ENCODE results near the gene DAB1. TPM values are rescaled to one million over a fixed set of nuclear protein-coding genes. Genes with fewer than 3 reads are reported as not detected.

The DAB1 gene
- total RNA-seq, 1 donor: not detected

DNA sequence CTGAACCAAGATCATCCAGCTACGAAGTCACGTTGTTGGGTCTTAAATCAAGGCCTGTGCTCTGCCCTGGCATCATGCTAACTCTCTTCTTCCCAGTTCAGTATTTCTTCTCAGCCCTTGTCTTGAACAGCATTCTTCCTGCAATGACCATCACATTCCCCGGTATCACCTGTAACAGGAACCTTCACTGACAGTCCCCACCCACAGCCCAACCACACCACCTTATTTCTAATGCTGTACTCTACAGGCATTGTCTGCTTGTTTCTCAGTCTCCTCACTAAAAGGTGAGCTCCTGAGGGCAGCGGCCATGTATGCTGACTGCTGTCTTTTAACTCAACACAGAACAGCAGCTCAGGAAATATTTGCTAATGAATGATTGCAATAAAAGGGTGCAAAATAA, 54.0 kb downstream of the DAB1 start:
- TF ChIP-seq, protein P1, sequence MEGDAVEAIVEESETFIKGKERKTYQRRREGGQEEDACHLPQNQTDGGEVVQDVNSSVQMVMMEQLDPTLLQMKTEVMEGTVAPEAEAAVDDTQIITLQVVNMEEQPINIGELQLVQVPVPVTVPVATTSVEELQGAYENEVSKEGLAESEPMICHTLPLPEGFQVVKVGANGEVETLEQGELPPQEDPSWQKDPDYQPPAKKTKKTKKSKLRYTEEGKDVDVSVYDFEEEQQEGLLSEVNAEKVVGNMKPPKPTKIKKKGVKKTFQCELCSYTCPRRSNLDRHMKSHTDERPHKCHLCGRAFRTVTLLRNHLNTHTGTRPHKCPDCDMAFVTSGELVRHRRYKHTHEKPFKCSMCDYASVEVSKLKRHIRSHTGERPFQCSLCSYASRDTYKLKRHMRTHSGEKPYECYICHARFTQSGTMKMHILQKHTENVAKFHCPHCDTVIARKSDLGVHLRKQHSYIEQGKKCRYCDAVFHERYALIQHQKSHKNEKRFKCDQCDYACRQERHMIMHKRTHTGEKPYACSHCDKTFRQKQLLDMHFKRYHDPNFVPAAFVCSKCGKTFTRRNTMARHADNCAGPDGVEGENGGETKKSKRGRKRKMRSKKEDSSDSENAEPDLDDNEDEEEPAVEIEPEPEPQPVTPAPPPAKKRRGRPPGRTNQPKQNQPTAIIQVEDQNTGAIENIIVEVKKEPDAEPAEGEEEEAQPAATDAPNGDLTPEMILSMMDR (IDR thresholded peaks at IDR 0.05; ENCODE audit: extremely low read depth, low read depth, low read length): no peak

DNA sequence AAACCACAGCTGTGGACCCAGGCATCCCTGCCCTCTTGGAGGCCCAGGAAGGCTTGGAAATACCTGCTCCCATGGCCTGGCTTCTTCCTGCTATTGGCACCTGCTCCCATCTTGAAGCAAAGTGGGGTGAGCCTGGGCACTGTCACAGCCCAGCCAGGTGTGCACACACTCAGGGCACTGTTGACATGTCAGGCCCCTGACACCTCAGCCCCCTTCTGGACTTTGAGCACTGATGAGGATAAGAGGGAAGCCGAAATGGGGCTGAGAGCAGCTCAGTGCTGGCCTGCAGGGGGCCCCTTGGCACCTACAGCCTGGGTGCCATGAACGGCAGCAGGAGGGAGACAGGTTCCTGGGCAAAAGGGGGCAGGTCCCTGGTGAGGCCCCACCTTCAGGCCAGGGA, 55.9 kb downstream of the DAB1 start:
- Histone ChIP-seq H3K36me3 (ENCODE audit: insufficient read depth, low read length) (no peaks in the 10 kb centered on the region), H3K4me3 (ENCODE audit: insufficient read depth, low read length) (no peak overlapping the region), H3K9me3 (ENCODE audit: low read depth, low read length) (no peaks in the 10 kb centered on the region), H2AFZ (ENCODE audit: low read length) (no peak overlapping the region), H4K20me1 (ENCODE audit: insufficient read depth, low read length) (no peaks in the 10 kb centered on the region), H3K27me3 (ENCODE audit: insufficient read depth, low read length) (no peaks in the 10 kb centered on the region), H3K4me1 (ENCODE audit: insufficient read depth, low read length) (no peaks in the 10 kb centered on the region), H3K79me2 (ENCODE audit: insufficient read depth, low read length) (no peaks in the 10 kb centered on the region), H3K27ac (ENCODE audit: low read depth, low read length) (no peak overlapping the region), H3K4me2 (ENCODE audit: insufficient read depth, low read length) (no peak overlapping the region)
- DNase-seq (ENCODE audit: insufficient read length, low spot score, missing footprints): no peak
- TF ChIP-seq, protein P1 (IDR thresholded peaks at IDR 0.05; ENCODE audit: extremely low read depth, low read depth, low read length): no peak

More for the DNA sequence above, 54.0 kb downstream of the DAB1 start:
- Histone ChIP-seq H3K36me3 (ENCODE audit: insufficient read depth, low read length) (no peaks in the 10 kb centered on the region), H3K9me3 (ENCODE audit: low read depth, low read length) (no peaks in the 10 kb centered on the region), H3K4me1 (ENCODE audit: insufficient read depth, low read length) (no peaks in the 10 kb centered on the region), H2AFZ (ENCODE audit: low read length) (no peak overlapping the region), H3K4me3 (ENCODE audit: insufficient read depth, low read length) (no peak overlapping the region), H3K27me3 (ENCODE audit: insufficient read depth, low read length) (no peaks in the 10 kb centered on the region), H3K4me2 (ENCODE audit: insufficient read depth, low read length) (no peak overlapping the region), H3K79me2 (ENCODE audit: insufficient read depth, low read length) (no peaks in the 10 kb centered on the region), H4K20me1 (ENCODE audit: insufficient read depth, low read length) (no peaks in the 10 kb centered on the region), H3K27ac (ENCODE audit: low read depth, low read length) (no peak overlapping the region)
- no peak for DNase-seq (ENCODE audit: insufficient read length, low spot score, missing footprints)

- DNase-seq (ENCODE audit: insufficient read length, low spot score, missing footprints): no peak
- H3K4me3 ChIP-seq (ENCODE audit: insufficient read depth, low read length): no peak overlapping the region
- H2AFZ ChIP-seq (ENCODE audit: low read length): no peak overlapping the region
- H3K36me3 ChIP-seq (ENCODE audit: insufficient read depth, low read length): no peaks in the 10 kb centered on the region
- TF ChIP-seq, protein P1 (IDR thresholded peaks at IDR 0.05; ENCODE audit: extremely low read depth, low read depth, low read length): no peak
- H3K4me2 ChIP-seq (ENCODE audit: insufficient read depth, low read length): no peak overlapping the region
- H3K9me3 ChIP-seq (ENCODE audit: low read depth, low read length): no peaks in the 10 kb centered on the region
- H4K20me1 ChIP-seq (ENCODE audit: insufficient read depth, low read length): no peaks in the 10 kb centered on the region
- no peak overlapping the region for H3K27ac ChIP-seq (ENCODE audit: low read depth, low read length)
- H3K4me1 ChIP-seq (ENCODE audit: insufficient read depth, low read length): no peaks in the 10 kb centered on the region
- no peaks in the 10 kb centered on the region for H3K27me3 ChIP-seq (ENCODE audit: insufficient read depth, low read length)
- H3K79me2 ChIP-seq (ENCODE audit: insufficient read depth, low read length): no peaks in the 10 kb centered on the region
These were observed 60.2 kb downstream of the DAB1 start for GRCh38 chr1:57363643-57364042.

GRCh38 chr1:57363165-57363564, 60.7 kb downstream of the DAB1 start:
- Histone ChIP-seq H2AFZ (ENCODE audit: low read length) (no peak overlapping the region), H3K4me2 (ENCODE audit: insufficient read depth, low read length) (no peak overlapping the region), H3K27ac (ENCODE audit: low read depth, low read length) (no peak overlapping the region)

More at GRCh38 chr1:57363165-57363564, 60.7 kb downstream of the DAB1 start:
- H3K9me3 ChIP-seq (ENCODE audit: low read depth, low read length): no peaks in the 10 kb centered on the region
- no peaks in the 10 kb centered on the region for H3K4me1 ChIP-seq (ENCODE audit: insufficient read depth, low read length)
- no peaks in the 10 kb centered on the region for H4K20me1 ChIP-seq (ENCODE audit: insufficient read depth, low read length)
- DNase-seq (ENCODE audit: insufficient read length, low spot score, missing footprints): no peak
- no peaks in the 10 kb centered on the region for H3K36me3 ChIP-seq (ENCODE audit: insufficient read depth, low read length)
- H3K79me2 ChIP-seq (ENCODE audit: insufficient read depth, low read length): no peaks in the 10 kb centered on the region
- no peak overlapping the region for H3K4me3 ChIP-seq (ENCODE audit: insufficient read depth, low read length)
- TF ChIP-seq, protein P1 (IDR thresholded peaks at IDR 0.05; ENCODE audit: extremely low read depth, low read depth, low read length): no peak
- H3K27me3 ChIP-seq (ENCODE audit: insufficient read depth, low read length): no peaks in the 10 kb centered on the region

All from osteoblast (primary cell).